Measurements from ENCODE around the gene NUP62.

NUP62 gene

DNA sequence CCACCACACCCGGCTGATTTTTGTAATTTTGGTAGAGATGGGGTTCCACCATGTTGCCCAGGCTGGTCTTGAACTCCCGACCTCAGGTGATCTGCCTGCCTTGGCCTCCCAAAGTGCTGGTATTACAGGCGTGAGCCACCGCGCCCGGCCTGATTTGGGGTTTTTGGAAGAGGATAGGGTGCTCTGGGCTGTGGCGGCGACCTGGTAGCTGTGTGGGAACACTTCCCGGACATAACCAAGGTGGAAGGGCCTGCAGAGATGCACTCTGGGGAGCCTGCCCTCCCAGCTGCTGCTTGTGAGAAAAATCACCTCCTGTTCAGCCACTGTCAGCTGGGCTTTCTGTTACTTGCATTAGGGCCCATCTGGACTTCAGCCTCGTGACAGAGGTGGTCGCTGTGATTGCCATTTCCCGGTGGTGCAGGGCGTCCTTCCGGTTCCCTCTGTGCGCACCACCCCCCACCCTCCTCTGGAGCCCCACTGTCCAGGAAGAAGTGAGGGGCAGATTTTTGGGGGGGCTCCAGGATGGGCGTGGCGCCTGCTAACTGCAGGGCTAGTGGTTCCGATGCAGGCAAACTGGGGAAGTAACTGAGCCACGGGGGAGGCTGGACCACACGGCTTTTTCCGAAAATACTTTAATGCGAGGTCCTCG, 40.1 kb downstream of the NUP62 start:
- DNase-seq (ENCODE audit: extremely low read depth, insufficient read length), result no peak
- Histone ChIP-seq H3K27me3 (replicated peaks; ENCODE audit: control insufficient read depth, insufficient read depth, low read length) (no peaks in the 10 kb centered on the region), H3K4me3 (replicated peaks; ENCODE audit: low read depth, low read length) (no peak overlapping the region), H3K36me3 (ENCODE audit: control insufficient read depth, insufficient read depth, low read length) (peaks cover 34% of the 10 kb centered on the region)
- TF ChIP-seq, protein P1, sequence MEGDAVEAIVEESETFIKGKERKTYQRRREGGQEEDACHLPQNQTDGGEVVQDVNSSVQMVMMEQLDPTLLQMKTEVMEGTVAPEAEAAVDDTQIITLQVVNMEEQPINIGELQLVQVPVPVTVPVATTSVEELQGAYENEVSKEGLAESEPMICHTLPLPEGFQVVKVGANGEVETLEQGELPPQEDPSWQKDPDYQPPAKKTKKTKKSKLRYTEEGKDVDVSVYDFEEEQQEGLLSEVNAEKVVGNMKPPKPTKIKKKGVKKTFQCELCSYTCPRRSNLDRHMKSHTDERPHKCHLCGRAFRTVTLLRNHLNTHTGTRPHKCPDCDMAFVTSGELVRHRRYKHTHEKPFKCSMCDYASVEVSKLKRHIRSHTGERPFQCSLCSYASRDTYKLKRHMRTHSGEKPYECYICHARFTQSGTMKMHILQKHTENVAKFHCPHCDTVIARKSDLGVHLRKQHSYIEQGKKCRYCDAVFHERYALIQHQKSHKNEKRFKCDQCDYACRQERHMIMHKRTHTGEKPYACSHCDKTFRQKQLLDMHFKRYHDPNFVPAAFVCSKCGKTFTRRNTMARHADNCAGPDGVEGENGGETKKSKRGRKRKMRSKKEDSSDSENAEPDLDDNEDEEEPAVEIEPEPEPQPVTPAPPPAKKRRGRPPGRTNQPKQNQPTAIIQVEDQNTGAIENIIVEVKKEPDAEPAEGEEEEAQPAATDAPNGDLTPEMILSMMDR (IDR thresholded peaks at IDR 0.05; ENCODE audit: insufficient read depth, low read length, poor library complexity, severe bottlenecking), result no peak

DNA sequence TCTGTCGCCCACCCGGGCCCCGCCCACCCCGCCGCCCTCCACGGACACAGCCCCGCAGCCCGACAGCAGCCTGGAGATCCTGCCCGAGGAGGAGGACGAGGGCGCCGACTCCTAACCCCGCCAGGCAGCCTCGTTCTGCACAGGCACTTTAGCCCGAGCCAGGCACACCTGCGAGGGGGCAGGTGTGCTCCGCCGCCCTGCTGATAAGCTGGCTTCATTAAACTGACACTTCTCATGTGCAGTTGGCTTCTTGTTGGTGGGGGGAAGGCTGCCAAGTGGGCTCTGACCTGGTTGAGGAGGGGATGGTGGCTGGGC, 40.8 kb downstream of the NUP62 start:
- Histone ChIP-seq H3K27me3 (replicated peaks; ENCODE audit: control insufficient read depth, insufficient read depth, low read length) (no peaks in the 10 kb centered on the region), H3K36me3 (ENCODE audit: control insufficient read depth, insufficient read depth, low read length) (peaks cover 38% of the 10 kb centered on the region), H3K4me3 (replicated peaks; ENCODE audit: low read depth, low read length) (no peak overlapping the region)
- DNase-seq (ENCODE audit: extremely low read depth, insufficient read length), result no peak
- TF ChIP-seq, protein P1 (IDR thresholded peaks at IDR 0.05; ENCODE audit: insufficient read depth, low read length, poor library complexity, severe bottlenecking), result no peak

DNA sequence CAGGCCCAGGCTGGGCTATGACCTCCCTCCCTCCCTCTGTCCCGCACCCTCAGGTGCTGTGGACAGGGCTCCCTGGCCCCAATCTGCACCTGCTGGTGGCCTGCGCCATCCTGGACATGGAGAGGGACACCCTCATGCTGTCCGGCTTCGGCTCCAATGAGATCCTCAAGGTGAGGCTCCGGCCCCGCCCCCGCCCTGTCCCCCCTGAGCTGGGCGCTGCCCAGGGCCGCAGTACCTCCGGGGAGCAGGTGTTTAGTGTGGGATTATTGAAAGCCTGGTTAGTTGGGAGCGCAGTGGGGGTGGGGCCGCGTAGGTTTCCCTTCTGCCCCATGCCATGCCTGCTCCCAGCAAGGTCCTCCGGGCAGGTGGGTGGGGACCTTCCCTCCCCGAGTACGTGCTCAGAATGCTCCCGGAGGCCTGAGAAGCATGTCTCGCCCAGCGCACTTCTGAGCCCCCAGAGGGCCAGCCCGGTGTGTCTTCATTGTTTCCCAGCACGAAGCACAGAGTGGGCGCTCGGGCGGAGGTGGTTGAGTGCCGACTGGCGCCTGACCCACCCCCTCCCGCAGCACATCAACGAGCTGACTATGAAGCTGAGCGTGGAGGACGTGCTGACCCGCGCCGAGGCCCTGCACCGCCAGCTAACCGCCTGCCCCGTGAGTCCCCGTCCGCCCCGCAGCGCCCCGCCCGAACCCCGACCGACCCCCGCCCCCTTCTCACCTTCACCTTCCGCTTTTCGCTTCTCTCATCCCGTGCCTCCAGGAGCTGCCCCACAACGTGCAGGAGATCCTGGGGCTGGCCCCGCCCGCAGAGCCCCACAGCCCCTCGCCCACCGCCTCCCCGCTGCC, 41.4 kb downstream of the NUP62 start:
- TF ChIP-seq, protein P1 (IDR thresholded peaks at IDR 0.05; ENCODE audit: insufficient read depth, low read length, poor library complexity, severe bottlenecking), result no peak
- Histone ChIP-seq H3K27me3 (replicated peaks; ENCODE audit: control insufficient read depth, insufficient read depth, low read length) (no peaks in the 10 kb centered on the region), H3K4me3 (replicated peaks; ENCODE audit: low read depth, low read length) (no peak overlapping the region; the same call in 1 of the 2 replicates), H3K36me3 (ENCODE audit: control insufficient read depth, insufficient read depth, low read length) (peaks cover 39% of the 10 kb centered on the region)
- DNase-seq (ENCODE audit: extremely low read depth, insufficient read length), result no peak

DNA sequence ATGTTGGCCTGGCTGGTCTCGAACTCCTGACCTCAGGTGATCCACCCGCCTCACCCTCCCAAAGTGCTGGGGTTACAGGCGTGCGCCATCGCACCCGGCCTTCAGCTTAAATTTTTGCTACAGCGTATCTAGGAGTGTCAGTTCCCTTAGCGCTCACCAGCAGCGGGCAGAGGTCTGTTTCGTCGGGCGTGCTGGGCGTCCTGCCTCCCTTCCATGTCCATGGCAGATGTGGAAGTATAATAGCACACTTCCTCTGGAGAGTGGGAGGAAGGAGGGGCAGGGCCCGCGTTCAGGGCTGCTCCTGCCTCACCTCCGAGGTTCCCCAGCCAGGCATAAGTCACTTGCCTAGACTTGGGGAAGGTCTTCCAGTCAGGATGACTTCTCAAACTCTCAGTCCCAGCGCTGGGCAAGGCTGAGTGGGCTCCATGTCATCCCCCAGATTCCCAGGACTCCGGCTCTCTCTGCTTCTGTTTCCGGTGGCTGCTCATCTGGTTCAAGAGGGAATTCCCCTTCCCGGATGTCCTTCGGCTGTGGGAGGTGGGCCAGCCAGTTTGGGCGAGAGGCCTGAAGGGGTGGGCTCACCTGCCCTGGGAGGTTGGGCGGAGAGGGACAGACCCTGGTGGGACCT, 42.2 kb downstream of the NUP62 start:
- H3K36me3 ChIP-seq (ENCODE audit: control insufficient read depth, insufficient read depth, low read length), result peaks cover 39% of the 10 kb centered on the region
- no peak for DNase-seq (ENCODE audit: extremely low read depth, insufficient read length)

DNA sequence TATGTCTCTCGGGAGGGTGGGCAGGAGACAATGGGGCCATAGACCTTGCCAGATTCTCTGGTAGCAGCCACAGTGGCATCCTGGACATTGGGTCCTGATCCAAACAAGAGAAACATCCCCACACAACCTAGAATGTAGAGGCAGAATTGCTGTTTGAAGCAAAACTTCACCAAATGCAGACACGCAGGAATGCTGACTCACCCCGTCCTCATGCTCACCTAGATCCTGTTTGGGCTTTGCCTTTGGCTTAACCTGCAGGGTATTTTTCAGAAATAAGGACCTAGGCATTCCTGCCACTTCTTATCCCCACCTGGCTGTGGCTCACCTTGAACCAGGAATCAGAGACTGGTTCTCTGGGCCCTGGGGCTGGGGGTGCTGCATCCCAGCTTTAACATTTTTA, 44.5 kb downstream of the NUP62 start:
- DNase-seq (ENCODE audit: extremely low read depth, insufficient read length), result no peak
- no peak overlapping the region for H3K4me3 ChIP-seq (replicated peaks; ENCODE audit: low read depth, low read length)
- TF ChIP-seq, protein P1 (IDR thresholded peaks at IDR 0.05; ENCODE audit: insufficient read depth, low read length, poor library complexity, severe bottlenecking), result no peak
- H3K27me3 ChIP-seq (replicated peaks; ENCODE audit: control insufficient read depth, insufficient read depth, low read length), result no peaks in the 10 kb centered on the region
- H3K36me3 ChIP-seq (ENCODE audit: control insufficient read depth, insufficient read depth, low read length), result peaks cover 42% of the 10 kb centered on the region

More for the DNA sequence above, 42.2 kb downstream of the NUP62 start:
- TF ChIP-seq, protein P1 (IDR thresholded peaks at IDR 0.05; ENCODE audit: insufficient read depth, low read length, poor library complexity, severe bottlenecking), result no peak
- Histone ChIP-seq H3K4me3 (replicated peaks; ENCODE audit: low read depth, low read length) (no peak overlapping the region; the same call in 1 of the 2 replicates), H3K27me3 (replicated peaks; ENCODE audit: control insufficient read depth, insufficient read depth, low read length) (no peaks in the 10 kb centered on the region)
